VCaP (cell line): ENCODE measurements around the gene ADARB2.

ENCODE experiments used
- H3K27ac ChIP-seq: fragments of 450-650 bp; 2 replicates; pipeline ENCODE4 v1.5.1; 2017
- TF ChIP-seq, protein P1 (sequence below): fragments of 450-650 bp; conservative IDR thresholded peaks from 2 replicates; pipeline ENCODE4 v1.5.1; 2017; ENCODE audit warnings: mild to moderate bottlenecking, moderate library complexity

ADARB2 gene

DNA sequence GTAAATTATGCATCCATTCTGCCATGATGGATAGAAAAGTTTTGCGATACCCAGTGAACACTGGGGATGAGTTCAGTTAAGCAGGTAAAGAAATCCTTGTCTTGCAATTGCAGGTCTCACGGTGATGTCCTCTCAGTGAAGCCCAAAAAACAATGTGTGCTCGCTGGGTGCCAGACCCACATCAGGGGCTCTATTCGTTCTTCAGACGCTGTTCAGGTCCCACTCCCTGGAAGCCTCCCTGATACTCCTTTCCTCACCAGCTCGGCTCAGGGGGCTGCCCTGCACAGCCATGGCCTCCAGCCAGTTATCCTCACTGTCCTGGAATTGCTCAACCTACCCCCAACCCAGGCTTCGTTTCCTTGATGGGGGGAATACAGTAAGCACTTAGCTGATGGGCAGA, 323.5 kb downstream of the ADARB2 start:
- TF ChIP-seq, protein P1, sequence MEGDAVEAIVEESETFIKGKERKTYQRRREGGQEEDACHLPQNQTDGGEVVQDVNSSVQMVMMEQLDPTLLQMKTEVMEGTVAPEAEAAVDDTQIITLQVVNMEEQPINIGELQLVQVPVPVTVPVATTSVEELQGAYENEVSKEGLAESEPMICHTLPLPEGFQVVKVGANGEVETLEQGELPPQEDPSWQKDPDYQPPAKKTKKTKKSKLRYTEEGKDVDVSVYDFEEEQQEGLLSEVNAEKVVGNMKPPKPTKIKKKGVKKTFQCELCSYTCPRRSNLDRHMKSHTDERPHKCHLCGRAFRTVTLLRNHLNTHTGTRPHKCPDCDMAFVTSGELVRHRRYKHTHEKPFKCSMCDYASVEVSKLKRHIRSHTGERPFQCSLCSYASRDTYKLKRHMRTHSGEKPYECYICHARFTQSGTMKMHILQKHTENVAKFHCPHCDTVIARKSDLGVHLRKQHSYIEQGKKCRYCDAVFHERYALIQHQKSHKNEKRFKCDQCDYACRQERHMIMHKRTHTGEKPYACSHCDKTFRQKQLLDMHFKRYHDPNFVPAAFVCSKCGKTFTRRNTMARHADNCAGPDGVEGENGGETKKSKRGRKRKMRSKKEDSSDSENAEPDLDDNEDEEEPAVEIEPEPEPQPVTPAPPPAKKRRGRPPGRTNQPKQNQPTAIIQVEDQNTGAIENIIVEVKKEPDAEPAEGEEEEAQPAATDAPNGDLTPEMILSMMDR, result no peak
- H3K27ac ChIP-seq, result no peak overlapping the region

DNA sequence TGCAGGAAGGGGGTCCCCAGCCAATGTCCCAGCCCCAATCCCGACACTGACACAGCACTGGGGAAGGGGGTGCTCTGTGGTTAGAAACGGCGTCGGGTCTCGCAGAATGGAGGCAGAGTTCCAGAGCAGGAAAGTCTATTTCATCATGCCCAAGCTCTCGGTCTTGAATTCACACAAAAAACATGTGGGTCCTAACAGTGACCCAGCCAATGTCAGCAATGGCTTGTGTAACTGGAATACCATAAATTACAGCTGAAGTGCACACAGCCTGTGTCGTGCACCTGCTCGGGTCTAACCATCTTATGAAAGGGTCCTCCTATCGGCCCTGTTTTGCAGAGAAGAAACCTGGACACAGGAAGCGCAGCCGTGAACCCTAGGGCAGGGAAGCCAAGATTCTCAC, 324.1 kb downstream of the ADARB2 start:
- H3K27ac ChIP-seq, result no peak overlapping the region
- TF ChIP-seq, protein P1, result no peak

DNA sequence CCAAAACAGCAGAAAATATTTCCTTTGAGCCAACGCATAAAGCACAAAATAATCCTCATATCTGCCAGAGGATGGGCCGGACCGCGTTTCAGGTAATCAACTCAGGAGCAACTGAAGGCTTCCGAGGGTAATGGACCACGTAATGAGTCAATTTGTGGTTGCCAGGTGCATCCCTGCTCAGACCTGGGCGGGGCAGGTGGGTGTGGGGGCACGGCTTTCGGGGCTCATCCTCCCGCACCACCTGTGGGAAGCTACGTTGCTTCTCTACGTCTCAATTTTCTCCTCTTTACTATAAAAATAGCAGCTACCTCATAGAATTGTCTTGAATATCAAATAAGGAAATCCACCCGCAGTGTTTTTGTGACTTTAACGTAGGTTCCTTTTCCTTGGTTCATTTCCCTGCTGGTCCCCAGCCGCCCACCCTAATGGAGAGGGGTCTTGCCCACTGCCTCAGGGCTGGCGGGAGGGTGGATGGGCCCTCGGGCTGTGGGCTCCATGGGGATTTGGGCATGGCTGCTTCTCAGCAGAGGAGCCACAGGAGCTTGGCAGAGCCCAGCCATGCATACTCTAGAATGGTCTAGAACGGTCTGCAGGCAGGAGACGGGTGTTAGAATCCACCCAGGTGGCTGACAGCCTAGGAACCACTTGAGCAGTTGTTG, 324.7 kb downstream of the ADARB2 start:
- TF ChIP-seq, protein P1, result no peak
- H3K27ac ChIP-seq, result no peak overlapping the region

DNA sequence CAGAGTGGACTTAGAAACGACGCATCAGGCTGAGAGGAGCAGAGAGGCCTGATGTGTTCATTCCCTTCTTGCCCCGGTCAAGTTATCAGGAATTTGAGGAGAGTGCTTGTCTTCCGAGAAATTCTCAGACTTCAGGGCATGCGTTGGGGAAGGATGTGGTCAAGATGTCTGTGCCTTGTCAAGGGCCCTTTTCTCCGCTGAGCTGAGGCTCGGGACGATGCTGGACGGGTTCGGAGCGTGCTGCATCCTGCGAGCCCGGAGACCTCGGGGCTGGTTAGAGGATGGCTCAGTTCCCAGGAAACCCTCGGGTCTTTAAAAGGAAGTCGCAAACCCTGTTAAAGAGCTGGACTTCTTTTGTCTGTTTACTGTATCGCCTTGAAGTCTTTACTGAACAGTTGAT, 325.4 kb downstream of the ADARB2 start:
- TF ChIP-seq, protein P1, result no peak
- H3K27ac ChIP-seq, result no peak overlapping the region

DNA sequence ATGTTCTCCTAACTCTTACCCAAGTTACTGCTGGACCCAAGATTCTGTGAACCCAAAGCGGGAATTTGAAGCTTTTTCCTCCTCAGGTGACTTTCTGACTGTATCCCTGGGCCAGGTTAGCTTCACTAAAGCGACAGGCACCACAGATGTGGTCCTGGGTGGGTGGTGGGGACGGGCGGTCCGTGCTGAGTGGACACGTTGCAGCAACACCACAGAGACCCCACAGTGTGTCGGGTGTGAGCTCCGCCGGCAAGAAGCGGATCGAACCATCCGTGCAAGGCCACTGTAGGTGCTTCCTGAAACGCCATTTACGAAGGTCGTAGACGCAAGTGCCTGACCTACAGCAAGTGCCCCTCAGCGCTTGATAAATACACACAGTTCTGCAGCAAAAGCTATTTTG, 325.9 kb downstream of the ADARB2 start:
- TF ChIP-seq, protein P1, result no peak
- no peak overlapping the region for H3K27ac ChIP-seq

DNA sequence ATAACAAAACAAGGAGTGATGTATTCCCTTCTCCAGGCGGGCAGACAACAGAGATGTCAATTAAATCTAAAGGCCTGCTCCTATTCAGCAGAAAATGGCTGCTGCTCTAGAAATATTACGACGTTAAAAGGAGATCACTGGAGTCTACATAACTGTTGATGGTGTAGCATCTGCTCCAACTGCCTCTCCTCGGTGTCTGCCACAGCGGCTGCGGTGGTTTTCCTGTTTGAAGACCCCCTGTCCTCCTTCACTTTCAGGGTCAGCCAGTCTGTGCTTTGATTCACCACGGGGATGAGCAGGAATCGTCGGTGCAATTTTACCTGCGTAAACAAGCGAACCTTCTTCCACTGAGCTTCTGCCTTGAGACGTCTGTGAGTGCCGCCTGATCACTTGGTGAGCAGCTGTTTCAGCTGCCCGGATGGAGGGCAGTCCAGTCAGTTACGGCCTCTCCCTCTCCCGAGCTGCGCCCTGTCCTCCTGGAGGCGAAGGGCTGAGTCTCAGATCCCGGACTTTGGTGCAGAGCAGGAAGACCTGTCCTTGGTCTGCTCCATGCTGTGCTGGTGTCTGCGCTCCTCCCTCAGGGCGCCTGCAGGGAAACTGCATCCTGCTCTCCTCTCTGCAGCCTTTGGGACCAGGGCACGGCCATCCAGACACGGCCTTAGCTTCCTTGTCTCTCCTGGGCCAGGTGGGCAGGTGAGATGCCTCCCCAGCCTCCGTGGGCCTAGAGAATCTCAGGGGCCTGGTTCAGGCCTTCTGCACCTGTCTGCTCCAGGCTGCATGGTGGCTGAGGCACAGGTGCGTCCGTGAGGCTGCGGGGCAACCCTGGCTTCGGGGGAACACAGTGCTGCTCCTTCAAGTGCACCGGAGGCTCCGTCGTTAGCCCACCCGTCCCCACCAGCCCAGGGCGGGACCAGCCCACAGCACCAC, 326.6 kb downstream of the ADARB2 start:
- TF ChIP-seq, protein P1, result no peak
- no peak overlapping the region for H3K27ac ChIP-seq

DNA sequence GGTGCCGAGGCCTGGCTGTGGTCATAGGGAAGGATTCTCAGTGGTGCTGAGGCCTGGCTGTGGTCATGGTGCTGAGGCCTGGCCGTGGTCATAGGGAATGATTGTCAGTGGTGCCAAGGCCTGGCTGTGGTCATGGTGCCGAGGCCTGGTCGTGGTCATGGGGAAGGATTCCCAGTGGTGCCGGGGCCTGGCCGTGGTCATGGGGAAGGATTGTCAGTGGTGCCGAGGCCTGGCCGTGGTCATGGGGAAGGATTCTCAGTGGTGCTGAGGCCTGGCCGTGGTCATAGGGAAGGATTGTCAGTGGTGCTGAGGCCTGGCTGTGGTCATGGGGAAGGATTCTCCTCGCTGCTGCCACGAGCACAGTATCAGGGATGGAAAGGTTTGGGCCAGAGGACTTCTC, 327.3 kb downstream of the ADARB2 start:
- TF ChIP-seq, protein P1, result no peak
- no peak overlapping the region for H3K27ac ChIP-seq
